ENCODE results near the gene FBXO3. TPM values are rescaled to one million over a fixed set of nuclear protein-coding genes. Genes with fewer than 3 reads are reported as not detected.

Gene FBXO3
- total RNA-seq, 1 experiment from 2014 or later, result 18.9 TPM

GRCh38 chr11:33767624-33768023, 6.7 kb downstream of the FBXO3 start:
- H3K56ac ChIP-seq (ENCODE audit: insufficient read length, low read depth, low read length), result no peak overlapping the region
- no peaks in the 10 kb centered on the region for H3K4me1 ChIP-seq (ENCODE audit: insufficient read depth, low read length)
- H4K5ac ChIP-seq (ENCODE audit: insufficient read length, low read depth, low read length), result no peak overlapping the region
- H2AK5ac ChIP-seq (ENCODE audit: insufficient read length, low read length), result no peak overlapping the region
- Mint-ChIP-seq H3K4me1 (peaks cover 5 to 6% of the 10 kb centered on the region in 2 experiments), H3K27ac (no peak overlapping the region), H3K27me3 (ENCODE audit: low read depth) (peaks cover 2% of the 10 kb centered on the region), H3K36me3 (ENCODE audit: insufficient read depth in 1 of 3, low read depth in 3 of 3) (peaks cover 6 to 29% (median 29%) of the 10 kb centered on the region in 3 experiments; a peak in 6 of 7 replicates), H3K4me3 (no peak overlapping the region), H3K9me3 (no peaks in the 10 kb centered on the region)
- no peak overlapping the region for H3K9ac ChIP-seq (ENCODE audit: extremely low read depth, insufficient read length, low read length)
- H3K4me2 ChIP-seq (ENCODE audit: insufficient read depth, insufficient read length, low read length), result no peak overlapping the region
- H2AFZ ChIP-seq (ENCODE audit: low read length), result no peak overlapping the region
- H3K79me2 ChIP-seq (ENCODE audit: insufficient read depth, low read length), result no peaks in the 10 kb centered on the region; the same call in 1 of the 2 replicates
- H3K4ac ChIP-seq (ENCODE audit: low read depth, low read length), result no peak overlapping the region
- peaks cover 2% of the 10 kb centered on the region for H3K79me1 ChIP-seq (ENCODE audit: insufficient read depth, low read depth, low read length, poor library complexity, severe bottlenecking)
- H3K27ac ChIP-seq (ENCODE audit: insufficient read length, low read depth, low read length), result no peak overlapping the region
- no peak overlapping the region for H3K18ac ChIP-seq (ENCODE audit: insufficient read length, low read depth, low read length)
- no peak overlapping the region for H2BK15ac ChIP-seq (ENCODE audit: low read depth, low read length)
- no peak for DNase-seq
- no peak overlapping the region for H2BK5ac ChIP-seq (ENCODE audit: insufficient read length, low read length)
- H3K23ac ChIP-seq (ENCODE audit: insufficient read length, low read depth, low read length), result no peak overlapping the region
- TF ChIP-seq CTCF (conservative IDR thresholded peaks at IDR 0.05), result no peak
- no peak overlapping the region for H4K91ac ChIP-seq (ENCODE audit: insufficient read length, low read depth, low read length)
- H3K27me3 ChIP-seq (ENCODE audit: insufficient read depth, low read length), result no peaks in the 10 kb centered on the region
- no peak overlapping the region for H4K8ac ChIP-seq (replicated peaks; ENCODE audit: insufficient read length, low read depth, low read length)
- H3K14ac ChIP-seq (ENCODE audit: insufficient read depth, low read length), result no peak overlapping the region
- no peaks in the 10 kb centered on the region for H3K9me3 ChIP-seq (ENCODE audit: control insufficient read depth, low read depth, low read length)
- no peak overlapping the region for H3T11ph ChIP-seq (ENCODE audit: low read length)
- no peaks in the 10 kb centered on the region for H3K23me2 ChIP-seq (ENCODE audit: insufficient read length, low read depth, low read length, poor library complexity, severe bottlenecking)
- no CpG with 5 or more reads among the region's 4 CpGs for WGBS (ENCODE audit: extremely low coverage, insufficient read length, low lambda C conversion rate)
- H4K20me1 ChIP-seq (ENCODE audit: control insufficient read depth, insufficient read depth, insufficient read length), result no peaks in the 10 kb centered on the region
- H2BK120ac ChIP-seq (ENCODE audit: low read depth, low read length, poor library complexity, severe bottlenecking), result no peak overlapping the region
- H2BK20ac ChIP-seq (ENCODE audit: low read depth, low read length, poor library complexity, severe bottlenecking), result no peak overlapping the region
- no peak overlapping the region for H2BK12ac ChIP-seq (ENCODE audit: insufficient read length, low read depth, low read length)

Measured in H9 (cell line).